ENCODE measurements around the gene ATP6V0B. TPM values are rescaled to one million over a fixed set of nuclear protein-coding genes. Genes with fewer than 3 reads are reported as not detected.

ATP6V0B gene
- total and polyA plus RNA-seq, 2 of the 13 experiments (the other 11 are each of a cell fraction or from before 2014, with no cell fraction given), result 157 to 161 TPM

GRCh38 chr1:43985984-43986595, 11.3 kb downstream of the ATP6V0B start:
- no peak overlapping the region for H3K9ac ChIP-seq (ENCODE audit: insufficient read depth, low read depth, low read length)
- ATAC-seq, result no peak
- H3K4me2 ChIP-seq (ENCODE audit: low read depth, low read length), result no peak overlapping the region
- 76% methylated on average over 4 of the region's 4 CpGs for WGBS (ENCODE audit: low lambda C conversion rate)
- CTCF ChIA-PET (ENCODE audit: low intra/inter-chr PET ratio, low total read pairs), result no interaction called here
- peaks cover 67% of the 10 kb centered on the region for H3K4me1 ChIP-seq (ENCODE audit: insufficient read depth, low read length)
- intact Hi-C loops (cut with micrococcal nuclease; ENCODE audit: unreplicated experiment) (no loop called here), in situ Hi-C loops (cut with HindIII; ENCODE audit: extremely low pct_ligation_motif_present, low pct_unique_long_range_greater_than_20kb) (no loop called here)
- no TSS peak for BruUV-seq (replicated peaks)
- no peak for FAIRE-seq
- H3K36me3 ChIP-seq (replicated peaks in 1 of 2; ENCODE audit: control insufficient read depth in 1 of 2, insufficient read depth in 2 of 2, low read length in 2 of 2), result peaks cover 17 to 35% of the 10 kb centered on the region in 2 experiments; a peak in 4 of 5 replicates
- no peak for DNase-seq (ENCODE audit: low spot score)
- H4K20me1 ChIP-seq (ENCODE audit: insufficient read depth, low read length), result no peaks in the 10 kb centered on the region
- no peaks in the 10 kb centered on the region for H3K9me3 ChIP-seq (ENCODE audit: low read length)
- no peak overlapping the region for H2AFZ ChIP-seq (ENCODE audit: low read length)
- H3K27ac ChIP-seq (ENCODE audit: extremely low read length, insufficient read depth, low read length), result peak overlapping the region; percentile 62
- peak; percentile 90 for TF ChIP-seq ZFP36 (IDR thresholded peaks at IDR 0.05; ENCODE audit: borderline replicate concordance, low read depth, low read length, partially characterized antibody)
- TF ChIP-seq ZNF652 (CRISPR knock-in tag; IDR thresholded peaks at IDR 0.05; ENCODE audit: borderline replicate concordance, low read depth), result peak; percentile 53; the same call in 1 of the 2 replicates
- peak; percentile 62; the same call in 1 of the 2 replicates for TF ChIP-seq ZMYM3 (CRISPR knock-in tag; IDR thresholded peaks at IDR 0.05)
- TF ChIP-seq, protein P1, sequence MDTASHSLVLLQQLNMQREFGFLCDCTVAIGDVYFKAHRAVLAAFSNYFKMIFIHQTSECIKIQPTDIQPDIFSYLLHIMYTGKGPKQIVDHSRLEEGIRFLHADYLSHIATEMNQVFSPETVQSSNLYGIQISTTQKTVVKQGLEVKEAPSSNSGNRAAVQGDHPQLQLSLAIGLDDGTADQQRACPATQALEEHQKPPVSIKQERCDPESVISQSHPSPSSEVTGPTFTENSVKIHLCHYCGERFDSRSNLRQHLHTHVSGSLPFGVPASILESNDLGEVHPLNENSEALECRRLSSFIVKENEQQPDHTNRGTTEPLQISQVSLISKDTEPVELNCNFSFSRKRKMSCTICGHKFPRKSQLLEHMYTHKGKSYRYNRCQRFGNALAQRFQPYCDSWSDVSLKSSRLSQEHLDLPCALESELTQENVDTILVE (CRISPR knock-in tag; IDR thresholded peaks at IDR 0.05), result no peak
- TF ChIP-seq FOXA3 (CRISPR knock-in tag; IDR thresholded peaks at IDR 0.05), result peak; percentile 44; the same call in 1 of the 2 replicates
- TF ChIP-seq, protein P2, sequence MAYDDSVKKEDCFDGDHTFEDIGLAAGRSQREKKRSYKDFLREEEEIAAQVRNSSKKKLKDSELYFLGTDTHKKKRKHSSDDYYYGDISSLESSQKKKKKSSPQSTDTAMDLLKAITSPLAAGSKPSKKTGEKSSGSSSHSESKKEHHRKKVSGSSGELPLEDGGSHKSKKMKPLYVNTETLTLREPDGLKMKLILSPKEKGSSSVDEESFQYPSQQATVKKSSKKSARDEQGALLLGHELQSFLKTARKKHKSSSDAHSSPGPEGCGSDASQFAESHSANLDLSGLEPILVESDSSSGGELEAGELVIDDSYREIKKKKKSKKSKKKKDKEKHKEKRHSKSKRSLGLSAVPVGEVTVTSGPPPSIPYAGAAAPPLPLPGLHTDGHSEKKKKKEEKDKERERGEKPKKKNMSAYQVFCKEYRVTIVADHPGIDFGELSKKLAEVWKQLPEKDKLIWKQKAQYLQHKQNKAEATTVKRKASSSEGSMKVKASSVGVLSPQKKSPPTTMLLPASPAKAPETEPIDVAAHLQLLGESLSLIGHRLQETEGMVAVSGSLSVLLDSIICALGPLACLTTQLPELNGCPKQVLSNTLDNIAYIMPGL (CRISPR knock-in tag; IDR thresholded peaks at IDR 0.05; ENCODE audit: borderline replicate concordance in 1 of 2, low read depth in 1 of 2), result 0 out of 4 replicates have a peak, but pooled peaks of 1 of the 2 experiments have one; percentile 5
- no peak for TF ChIP-seq FOXP4 (CRISPR knock-in tag; IDR thresholded peaks at IDR 0.05)
- no peak for TF ChIP-seq FOXA1 (IDR thresholded peaks at IDR 0.05)
- TF ChIP-seq FOXA1 (CRISPR knock-in tag; IDR thresholded peaks at IDR 0.05), result peak; percentile 34; the same call in 1 of the 2 replicates
- H3K27me3 ChIP-seq (ENCODE audit: control insufficient read depth in 1 of 2, insufficient read depth in 2 of 2, low read length in 2 of 2), result no peaks in the 10 kb centered on the region
- POLR2A ChIA-PET, result interaction anchor here (2.3 to 4.3 kb wide), 3 partner anchors 8 to 39 kb away, joined by 8 to 32 read pairs (median 20); partner anchors contain the start of genes ATP6V0B, B4GALT2 and IPO13
- H3K4me3 ChIP-seq (replicated peaks in 1 of 3; ENCODE audit: insufficient read depth in 1 of 3, low read depth in 2 of 3, low read length in 3 of 3), result no peak overlapping the region
- H3K79me2 ChIP-seq (ENCODE audit: insufficient read depth, low read length), result peaks cover 16% of the 10 kb centered on the region

Data from HepG2 (cell line).